Neural progenitor cell (in vitro differentiated cells): ENCODE results near the gene AJAP1.

Experiments
- CTCF ChIP-seq: fragments of 200-600 bp; sonication (generic); IDR thresholded peaks from 2 replicates; pipeline ENCODE4 v1.5.1; 2017; ENCODE audit warnings: antibody characterized with exemption, mild to moderate bottlenecking
- EZH2 ChIP-seq: fragments of 200-600 bp; sonication (generic); IDR thresholded peaks from 2 replicates; pipeline ENCODE4 v1.6.1; 2017; ENCODE audit warnings: antibody characterized with exemption, mild to moderate bottlenecking, moderate library complexity

GRCh38 chr1:4696753-4697152 is 42.3 kb downstream of the AJAP1 start:
- no peak for TF ChIP-seq CTCF
- TF ChIP-seq EZH2, result no peak
